ACHN (cell line): ENCODE results near the gene SLAMF1.
"Not testable (repeated sequence)": the region's sequence is repeated elsewhere in the genome, so short reads cannot be mapped to it uniquely, and the experiment has no call there.

Experiments used
- DNase-seq: peaks from one replicate; pipeline ENCODE4 v3.0.0-alpha.2; 2015
- in situ Hi-C: cut with HindIII; loops from 2 replicates; pipeline ENCODE4 v1.10.0; 2017; ENCODE audit warnings: low sequenced_read_pairs, low pct_ligation_motif_present, low pct_unique_long_range_greater_than_20kb

Gene SLAMF1

GRCh38 chr1:160667896-160668295, 21.1 kb upstream of the SLAMF1 start:
- DNase-seq: no peak
- in situ Hi-C loops: no loop called here

- in situ Hi-C loops: no loop called here
- DNase-seq: no peak
These were observed 19.2 kb upstream of the SLAMF1 start for GRCh38 chr1:160666079-160666442.

GRCh38 chr1:160665330-160666078, 18.7 kb upstream of the SLAMF1 start:
- in situ Hi-C loops: no loop called here

GRCh38 chr1:160664573-160665051, 17.8 kb upstream of the SLAMF1 start:
- in situ Hi-C loops: no loop called here
- no peak for DNase-seq

More at GRCh38 chr1:160665330-160666078, 18.7 kb upstream of the SLAMF1 start:
- no peak for DNase-seq

GRCh38 chr1:160662910-160663309, 16.1 kb upstream of the SLAMF1 start:
- DNase-seq: no peak
- in situ Hi-C loops: no loop called here

GRCh38 chr1:160659566-160659965, 12.7 kb upstream of the SLAMF1 start:
- no peak for DNase-seq
- in situ Hi-C loops: no loop called here

- in situ Hi-C loops: no loop called here
- no peak for DNase-seq
These were observed 12.0 kb upstream of the SLAMF1 start for GRCh38 chr1:160658814-160659193.

GRCh38 chr1:160658162-160658813, 11.4 kb upstream of the SLAMF1 start:
- DNase-seq: no peak
- in situ Hi-C loops: no loop called here

- in situ Hi-C loops: no loop called here
- no peak for DNase-seq
These were observed 10.5 kb upstream of the SLAMF1 start for GRCh38 chr1:160657250-160657781.

- no peak for DNase-seq
- in situ Hi-C loops: no loop called here
These were observed 9.9 kb upstream of the SLAMF1 start for GRCh38 chr1:160656737-160657136.

- in situ Hi-C loops: no loop called here
- DNase-seq: no peak
These were observed 6.8 kb upstream of the SLAMF1 start for GRCh38 chr1:160653620-160654016.

GRCh38 chr1:160652924-160653619, 6.2 kb upstream of the SLAMF1 start:
- in situ Hi-C loops: no loop called here
- DNase-seq: no peak

GRCh38 chr1:160652065-160652641, 5.3 kb upstream of the SLAMF1 start:
- DNase-seq, in situ Hi-C loops: not testable (repeated sequence)

- in situ Hi-C loops: no loop called here
- no peak for DNase-seq
These were observed 4.7 kb upstream of the SLAMF1 start for GRCh38 chr1:160651433-160652064.

GRCh38 chr1:160647329-160647720, 481 bp upstream of the SLAMF1 start:
- DNase-seq: no peak
- in situ Hi-C loops: no loop called here

GRCh38 chr1:160646180-160646579, 664 bp downstream of the SLAMF1 start:
- DNase-seq: no peak
- in situ Hi-C loops: no loop called here

- in situ Hi-C loops: no loop called here
- no peak for DNase-seq
These were observed 1.3 kb downstream of the SLAMF1 start for GRCh38 chr1:160645386-160646130.

GRCh38 chr1:160644399-160644798, 2.4 kb downstream of the SLAMF1 start:
- in situ Hi-C loops: no loop called here
- DNase-seq: no peak
